ENCODE data around the gene SLC24A3.

DNA sequence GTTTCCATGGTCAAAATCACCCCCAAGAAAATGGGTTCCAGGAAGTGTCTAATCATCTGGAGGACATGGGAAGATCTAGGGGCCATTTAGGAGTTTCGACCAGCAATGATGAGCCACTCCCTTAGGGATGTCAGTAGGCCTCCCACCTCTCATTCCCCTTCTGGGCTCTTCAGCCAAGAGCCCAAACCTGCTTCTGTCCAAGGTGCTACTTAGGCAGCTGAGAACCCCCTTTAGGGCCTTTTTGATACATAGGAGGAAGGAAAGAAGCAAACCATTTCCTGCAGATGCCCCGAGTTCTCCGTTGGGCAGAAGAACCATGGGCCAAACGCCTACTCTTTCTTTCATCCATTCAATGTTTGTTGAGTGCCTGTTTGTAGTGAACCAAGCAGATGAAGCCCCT, 404.2 kb downstream of the SLC24A3 start:
- TF ChIP-seq ZNF394 (tag by site-specific recombination; IDR thresholded peaks at IDR 0.05; ENCODE audit: borderline replicate concordance) = no peak
- TF ChIP-seq, protein P1, sequence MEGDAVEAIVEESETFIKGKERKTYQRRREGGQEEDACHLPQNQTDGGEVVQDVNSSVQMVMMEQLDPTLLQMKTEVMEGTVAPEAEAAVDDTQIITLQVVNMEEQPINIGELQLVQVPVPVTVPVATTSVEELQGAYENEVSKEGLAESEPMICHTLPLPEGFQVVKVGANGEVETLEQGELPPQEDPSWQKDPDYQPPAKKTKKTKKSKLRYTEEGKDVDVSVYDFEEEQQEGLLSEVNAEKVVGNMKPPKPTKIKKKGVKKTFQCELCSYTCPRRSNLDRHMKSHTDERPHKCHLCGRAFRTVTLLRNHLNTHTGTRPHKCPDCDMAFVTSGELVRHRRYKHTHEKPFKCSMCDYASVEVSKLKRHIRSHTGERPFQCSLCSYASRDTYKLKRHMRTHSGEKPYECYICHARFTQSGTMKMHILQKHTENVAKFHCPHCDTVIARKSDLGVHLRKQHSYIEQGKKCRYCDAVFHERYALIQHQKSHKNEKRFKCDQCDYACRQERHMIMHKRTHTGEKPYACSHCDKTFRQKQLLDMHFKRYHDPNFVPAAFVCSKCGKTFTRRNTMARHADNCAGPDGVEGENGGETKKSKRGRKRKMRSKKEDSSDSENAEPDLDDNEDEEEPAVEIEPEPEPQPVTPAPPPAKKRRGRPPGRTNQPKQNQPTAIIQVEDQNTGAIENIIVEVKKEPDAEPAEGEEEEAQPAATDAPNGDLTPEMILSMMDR (tag by site-specific recombination; IDR thresholded peaks at IDR 0.05) = no peak
- TF ChIP-seq YY1 (tag by site-specific recombination; IDR thresholded peaks at IDR 0.05) = no peak
- TF ChIP-seq ZNF785 (tag by site-specific recombination; IDR thresholded peaks at IDR 0.05) = no peak
